DOHH2 (cell line): Measurements from ENCODE around the gene UCHL5.
"Not testable (repeated sequence)": the region's sequence is repeated elsewhere in the genome, so short reads cannot be mapped to it uniquely, and the experiment has no call there.

Experiments used
- H3F3A ChIP-seq: fragments of 200-600 bp; sonication (generic), shearing (Covaris generic); 2 replicates; pipeline ENCODE4 v1.6.0; 2016; ENCODE audit warnings: antibody characterized with exemption, mild to moderate bottlenecking; ENCODE audit not compliant: control insufficient read depth, insufficient read depth
- H3K27ac ChIP-seq: fragments of 200-600 bp; sonication (generic); 2 replicates; pipeline ENCODE4 v1.5.1; 2014; ENCODE audit warnings: low read depth, mild to moderate bottlenecking, low read length, moderate library complexity
- H3K27me3 ChIP-seq: fragments of 200-600 bp; sonication (generic); 2 replicates; pipeline ENCODE4 v1.6.1; 2014; ENCODE audit warnings: mild to moderate bottlenecking, low read length, mixed read lengths; ENCODE audit not compliant: control insufficient read depth
- H3K36me3 ChIP-seq: fragments of 200-600 bp; sonication (generic); 2 replicates; pipeline ENCODE4 v1.6.1; 2014; ENCODE audit warnings: mild to moderate bottlenecking, low read length, moderate library complexity, mixed read lengths; ENCODE audit not compliant: control insufficient read depth
- H3K4me1 ChIP-seq: fragments of 200-600 bp; sonication (generic); 2 replicates; pipeline ENCODE4 v1.6.1; 2014; ENCODE audit warnings: mild to moderate bottlenecking, low read length, mixed read lengths; ENCODE audit not compliant: control insufficient read depth
- H3K4me2 ChIP-seq: fragments of 200-600 bp; sonication (generic); 2 replicates; pipeline ENCODE4 v1.6.0; 2014; ENCODE audit warnings: mild to moderate bottlenecking, low read length, moderate library complexity
- H3K4me3 ChIP-seq: fragments of 200-600 bp; sonication (generic); 2 replicates; pipeline ENCODE4 v1.5.1; 2014; ENCODE audit warnings: mild to moderate bottlenecking, low read length, mixed read lengths
- H3K79me2 ChIP-seq: fragments of 200-600 bp; sonication (generic); 2 replicates; pipeline ENCODE4 v1.6.1; 2014; ENCODE audit warnings: mild to moderate bottlenecking, low read length, mixed read lengths; ENCODE audit not compliant: control insufficient read depth
- H3K9me2 ChIP-seq: fragments of 200-600 bp; sonication (generic); replicated peaks from 2 replicates; pipeline ENCODE4 v1.6.1; 2014; ENCODE audit warnings: mild to moderate bottlenecking, low read length, mixed read lengths; ENCODE audit not compliant: control insufficient read depth
- H3K9me3 ChIP-seq: fragments of 200-600 bp; sonication (generic); 2 replicates; pipeline ENCODE4 v1.6.1; 2014; ENCODE audit warnings: antibody characterized with exemption, low read length, mixed read lengths; ENCODE audit not compliant: control insufficient read depth, insufficient read depth
- H4K20me1 ChIP-seq: fragments of 200-600 bp; sonication (generic); 2 replicates; pipeline ENCODE4 v1.6.0; 2014; ENCODE audit warnings: low read depth, mild to moderate bottlenecking, antibody characterized with exemption, low read length, moderate library complexity; ENCODE audit not compliant: control insufficient read depth, insufficient read depth
- CTCF ChIP-seq: fragments of 200-600 bp; sonication (generic); IDR thresholded peaks from one replicate; pipeline ENCODE4 v1.5.1; 2014; ENCODE audit warnings: antibody characterized with exemption, mild to moderate bottlenecking, low read depth, low read length; ENCODE audit not compliant: poor library complexity, severe bottlenecking
- EZH2phosphoT487 ChIP-seq: fragments of 200-600 bp; sonication (generic); IDR thresholded peaks from 2 replicates; pipeline ENCODE4 v1.6.1; 2017; ENCODE audit warnings: borderline replicate concordance, mild to moderate bottlenecking, antibody characterized with exemption, low read length, moderate library complexity, mixed read lengths

The UCHL5 gene

GRCh38 chr1:192998536-192998935 lies 60.6 kb downstream of the UCHL5 start:
- Histone ChIP-seq H3K4me2 (no peak overlapping the region), H3F3A (no peaks in the 10 kb centered on the region), H3K79me2 (no peaks in the 10 kb centered on the region), H3K4me3 (no peak overlapping the region), H3K36me3 (no peaks in the 10 kb centered on the region; the same call in 1 of the 2 replicates), H3K4me1 (no peaks in the 10 kb centered on the region), H3K27ac (no peak overlapping the region), H3K9me2 (no peaks in the 10 kb centered on the region), H3K27me3 (no peaks in the 10 kb centered on the region), H3K9me3 (no peaks in the 10 kb centered on the region), H4K20me1 (no peaks in the 10 kb centered on the region)
- TF ChIP-seq EZH2phosphoT487 (no peak), CTCF (peak; percentile 66)

- H3K4me2 ChIP-seq: no peak overlapping the region
- TF ChIP-seq EZH2phosphoT487 (no peak), CTCF (no peak)
- no peak overlapping the region for H3K4me3 ChIP-seq
- H3K27ac ChIP-seq: no peak overlapping the region
- H3K79me2 ChIP-seq: no peaks in the 10 kb centered on the region
- H3K9me3 ChIP-seq: no peaks in the 10 kb centered on the region
- H3K9me2 ChIP-seq: no peaks in the 10 kb centered on the region
- no peaks in the 10 kb centered on the region for H3K4me1 ChIP-seq
- H3K36me3 ChIP-seq: no peaks in the 10 kb centered on the region; the same call in 1 of the 2 replicates
- H4K20me1 ChIP-seq: no peaks in the 10 kb centered on the region
- H3K27me3 ChIP-seq: no peaks in the 10 kb centered on the region
- H3F3A ChIP-seq: no peaks in the 10 kb centered on the region
Measured at GRCh38 chr1:192994141-192994540, 65.0 kb downstream of the UCHL5 start.

GRCh38 chr1:192993426-192994085 lies 65.6 kb downstream of the UCHL5 start:
- H3K4me3 ChIP-seq: no peak overlapping the region
- no peak overlapping the region for H3K4me2 ChIP-seq
- H3K27me3 ChIP-seq: no peaks in the 10 kb centered on the region
- H3K9me2 ChIP-seq: no peaks in the 10 kb centered on the region
- H3K27ac ChIP-seq: no peak overlapping the region
- H4K20me1 ChIP-seq: no peaks in the 10 kb centered on the region
- H3K4me1 ChIP-seq: no peaks in the 10 kb centered on the region
- H3F3A ChIP-seq: no peaks in the 10 kb centered on the region
- no peaks in the 10 kb centered on the region for H3K36me3 ChIP-seq
- H3K79me2 ChIP-seq: no peaks in the 10 kb centered on the region
- no peaks in the 10 kb centered on the region for H3K9me3 ChIP-seq
- no peak for TF ChIP-seq CTCF
- TF ChIP-seq EZH2phosphoT487: no peak

- H3K4me1 ChIP-seq, H3K27ac ChIP-seq, H3K9me3 ChIP-seq, H3K79me2 ChIP-seq, H3K4me3 ChIP-seq, H3K9me2 ChIP-seq, H3K27me3 ChIP-seq, H3K4me2 ChIP-seq, H3F3A ChIP-seq, H4K20me1 ChIP-seq, H3K36me3 ChIP-seq: not testable (repeated sequence)
Measured at GRCh38 chr1:192986748-192987334, 72.3 kb downstream of the UCHL5 start.
